ENCODE data around the gene CORO7. TPM values are rescaled to one million over a fixed set of nuclear protein-coding genes. Genes with fewer than 3 reads are reported as not detected.

The CORO7 gene
- total and polyA plus RNA-seq, 7 experiments from 2014 or later = 29.6 to 572 (median 141) TPM

- DNase-seq (no peak), ATAC-seq (no peak)
- no peak overlapping the region for H3K4me3 ChIP-seq (ENCODE audit: low read length)
- no peaks in the 10 kb centered on the region for H3K9me3 ChIP-seq (ENCODE audit: control insufficient read depth in 2 of 3, low read length in 3 of 3)
- no peak overlapping the region for H3K27ac Mint-ChIP-seq
- H3K4me1 Mint-ChIP-seq = peaks cover 10 to 17% (median 11%) of the 10 kb centered on the region in 7 donors
- H3K36me3 Mint-ChIP-seq = peaks cover 0 to 3% (median 0%) of the 10 kb centered on the region in 5 donors
- no peak overlapping the region for H3K27ac ChIP-seq (ENCODE audit: low read depth, low read length)
- POLR2A ChIA-PET = no interaction called here
- peaks cover 0 to 8% of the 10 kb centered on the region in 2 donors for H3K27me3 ChIP-seq (ENCODE audit: control insufficient read depth in 2 of 2, insufficient read depth in 2 of 2, low read length in 2 of 2)
- H3K4me1 ChIP-seq (ENCODE audit: control insufficient read depth in 2 of 2, insufficient read depth in 2 of 2, low read length in 2 of 2) = peaks cover 0 to 14% of the 10 kb centered on the region in 2 donors
- no peaks in the 10 kb centered on the region for H3K9me3 Mint-ChIP-seq
- CTCF ChIA-PET = no interaction called here
- H3K36me3 ChIP-seq (ENCODE audit: control insufficient read depth in 2 of 3, insufficient read depth in 3 of 3, low read length in 3 of 3) = no peaks in the 10 kb centered on the region
- intact Hi-C loops (cut with micrococcal nuclease) = loop anchor here in 1 of 2 donors (10.0 kb wide), 1 partner anchor 134 kb away; no protein-coding TSS in a partner anchor
- H3K27me3 Mint-ChIP-seq = peaks cover 8 to 11% (median 11%) of the 10 kb centered on the region in 5 donors
- no peak overlapping the region for H3K4me3 Mint-ChIP-seq
Observed at GRCh38 chr16:4318967-4319366, 97.4 kb downstream of the CORO7 start.

GRCh38 chr16:4318451-4318910 lies 97.9 kb downstream of the CORO7 start:
- Histone ChIP-seq H3K9me3 (ENCODE audit: control insufficient read depth in 2 of 3, low read length in 3 of 3) (no peaks in the 10 kb centered on the region), H3K27ac (ENCODE audit: low read depth, low read length) (no peak overlapping the region), H3K36me3 (ENCODE audit: control insufficient read depth in 2 of 3, insufficient read depth in 3 of 3, low read length in 3 of 3) (no peaks in the 10 kb centered on the region), H3K27me3 (ENCODE audit: control insufficient read depth in 2 of 2, insufficient read depth in 2 of 2, low read length in 2 of 2) (peaks cover 0 to 8% of the 10 kb centered on the region in 2 donors), H3K4me1 (ENCODE audit: control insufficient read depth in 2 of 2, insufficient read depth in 2 of 2, low read length in 2 of 2) (peaks cover 0 to 14% of the 10 kb centered on the region in 2 donors), H3K4me3 (ENCODE audit: low read length) (no peak overlapping the region)
- no peak for ATAC-seq
- CTCF ChIA-PET = no interaction called here
- H3K4me1 Mint-ChIP-seq = peaks cover 10 to 19% (median 11%) of the 10 kb centered on the region in 7 donors
- H3K4me3 Mint-ChIP-seq = peak overlapping the region in 1 of 10 donors; percentile 49
- no peaks in the 10 kb centered on the region for H3K9me3 Mint-ChIP-seq
- DNase-seq = no peak
- no peak overlapping the region for H3K27ac Mint-ChIP-seq
- intact Hi-C loops (cut with micrococcal nuclease) = loop anchor here in 1 of 2 donors (10.0 kb wide), 1 partner anchor 134 kb away; no protein-coding TSS in a partner anchor
- H3K36me3 Mint-ChIP-seq = peaks cover 0 to 3% (median 0%) of the 10 kb centered on the region in 5 donors
- POLR2A ChIA-PET = interaction anchor here (0.7 kb wide), 1 partner anchor 65 kb away, joined by 3 read pairs; no protein-coding TSS in a partner anchor
- H3K27me3 Mint-ChIP-seq = peaks cover 11 to 16% (median 13%) of the 10 kb centered on the region in 5 donors

GRCh38 chr16:4317532-4318450 lies 98.6 kb downstream of the CORO7 start:
- H3K4me3 Mint-ChIP-seq = peak overlapping the region in 7 of 10 donors; percentile 20 to 68 (median 49)
- DNase-seq = no peak
- peaks cover 0 to 3% (median 0%) of the 10 kb centered on the region in 5 donors for H3K36me3 Mint-ChIP-seq
- H3K4me3 ChIP-seq (ENCODE audit: low read length) = no peak overlapping the region
- H3K4me1 Mint-ChIP-seq = peaks cover 10 to 19% (median 11%) of the 10 kb centered on the region in 7 donors
- ChIA-PET CTCF (interaction anchor here (0.6 kb wide), 1 partner anchor 38 kb away, joined by 3 read pairs; no protein-coding TSS in a partner anchor), POLR2A (interaction anchor here (0.7 kb wide), 1 partner anchor 64 kb away, joined by 3 read pairs; no protein-coding TSS in a partner anchor)
- H3K27me3 ChIP-seq (ENCODE audit: control insufficient read depth in 2 of 2, insufficient read depth in 2 of 2, low read length in 2 of 2) = peaks cover 0 to 8% of the 10 kb centered on the region in 2 donors
- no peaks in the 10 kb centered on the region for H3K9me3 ChIP-seq (ENCODE audit: control insufficient read depth in 2 of 3, low read length in 3 of 3)
- no peak overlapping the region for H3K27ac ChIP-seq (ENCODE audit: low read depth, low read length)
- H3K27me3 Mint-ChIP-seq = peaks cover 12 to 17% (median 13%) of the 10 kb centered on the region in 5 donors
- no peaks in the 10 kb centered on the region for H3K9me3 Mint-ChIP-seq
- peak overlapping the region in 1 of 9 donors; percentile 9 for H3K27ac Mint-ChIP-seq
- peaks cover 0 to 14% of the 10 kb centered on the region in 2 donors for H3K4me1 ChIP-seq (ENCODE audit: control insufficient read depth in 2 of 2, insufficient read depth in 2 of 2, low read length in 2 of 2)
- intact Hi-C loops (cut with micrococcal nuclease) = loop anchor here in 1 of 2 donors (10.0 kb wide), 1 partner anchor 133 kb away; no protein-coding TSS in a partner anchor
- no peak for ATAC-seq
- H3K36me3 ChIP-seq (ENCODE audit: control insufficient read depth in 2 of 3, insufficient read depth in 3 of 3, low read length in 3 of 3) = no peaks in the 10 kb centered on the region

GRCh38 chr16:4316864-4317531 lies 99.4 kb downstream of the CORO7 start:
- Histone ChIP-seq H3K27me3 (ENCODE audit: control insufficient read depth in 2 of 2, insufficient read depth in 2 of 2, low read length in 2 of 2) (peaks cover 0 to 8% of the 10 kb centered on the region in 2 donors), H3K27ac (ENCODE audit: low read depth, low read length) (no peak overlapping the region), H3K4me3 (ENCODE audit: low read length) (no peak overlapping the region), H3K9me3 (ENCODE audit: control insufficient read depth in 2 of 3, low read length in 3 of 3) (no peaks in the 10 kb centered on the region), H3K4me1 (ENCODE audit: control insufficient read depth in 2 of 2, insufficient read depth in 2 of 2, low read length in 2 of 2) (peaks cover 0 to 14% of the 10 kb centered on the region in 2 donors), H3K36me3 (ENCODE audit: control insufficient read depth in 2 of 3, insufficient read depth in 3 of 3, low read length in 3 of 3) (no peaks in the 10 kb centered on the region)
- intact Hi-C loops (cut with micrococcal nuclease) = loop anchor here (1.0 to 10.0 kb wide), 2 partner anchors 10 to 132 kb away; no protein-coding TSS in a partner anchor
- Mint-ChIP-seq H3K9me3 (no peaks in the 10 kb centered on the region), H3K27ac (no peak overlapping the region), H3K36me3 (peaks cover 0 to 3% (median 0%) of the 10 kb centered on the region in 5 donors), H3K27me3 (peaks cover 12 to 17% (median 13%) of the 10 kb centered on the region in 5 donors), H3K4me3 (peak overlapping the region in 6 of 10 donors; percentile 16 to 68 (median 26)), H3K4me1 (peaks cover 10 to 19% (median 11%) of the 10 kb centered on the region in 7 donors)
- ATAC-seq (no peak), DNase-seq (peak in 1 of 9 donors; percentile 19)
- POLR2A ChIA-PET = no interaction called here
- CTCF ChIA-PET = no interaction called here

- peaks cover 10 to 19% (median 11%) of the 10 kb centered on the region in 7 donors for H3K4me1 Mint-ChIP-seq
- Histone ChIP-seq H3K4me1 (ENCODE audit: control insufficient read depth in 2 of 2, insufficient read depth in 2 of 2, low read length in 2 of 2) (peaks cover 0 to 14% of the 10 kb centered on the region in 2 donors), H3K27me3 (ENCODE audit: control insufficient read depth in 2 of 2, insufficient read depth in 2 of 2, low read length in 2 of 2) (peaks cover 0 to 8% of the 10 kb centered on the region in 2 donors), H3K27ac (ENCODE audit: low read depth, low read length) (no peak overlapping the region), H3K36me3 (ENCODE audit: control insufficient read depth in 2 of 3, insufficient read depth in 3 of 3, low read length in 3 of 3) (no peaks in the 10 kb centered on the region), H3K9me3 (ENCODE audit: control insufficient read depth in 2 of 3, low read length in 3 of 3) (no peaks in the 10 kb centered on the region), H3K4me3 (ENCODE audit: low read length) (no peak overlapping the region)
- no peak for ATAC-seq
- peak overlapping the region in 4 of 10 donors; percentile 16 to 68 (median 26) for H3K4me3 Mint-ChIP-seq
- H3K9me3 Mint-ChIP-seq = no peaks in the 10 kb centered on the region
- CTCF ChIA-PET = no interaction called here
- peaks cover 0 to 3% (median 0%) of the 10 kb centered on the region in 5 donors for H3K36me3 Mint-ChIP-seq
- POLR2A ChIA-PET = interaction anchor here (0.5 kb wide), 1 partner anchor 1061 kb away, joined by 5 read pairs; no protein-coding TSS in a partner anchor
- no peak for DNase-seq
- H3K27me3 Mint-ChIP-seq = peaks cover 12 to 17% (median 13%) of the 10 kb centered on the region in 5 donors
- H3K27ac Mint-ChIP-seq = no peak overlapping the region
- intact Hi-C loops (cut with micrococcal nuclease) = loop anchor here (1.0 to 10.0 kb wide), 2 partner anchors 9 to 131 kb away; no protein-coding TSS in a partner anchor
Observed at GRCh38 chr16:4316108-4316863, 100.1 kb downstream of the CORO7 start.

All from naive thymus-derived CD4-positive, alpha-beta T cell (primary cell).